ENCODE data around the gene GAS2L2.

DNA sequence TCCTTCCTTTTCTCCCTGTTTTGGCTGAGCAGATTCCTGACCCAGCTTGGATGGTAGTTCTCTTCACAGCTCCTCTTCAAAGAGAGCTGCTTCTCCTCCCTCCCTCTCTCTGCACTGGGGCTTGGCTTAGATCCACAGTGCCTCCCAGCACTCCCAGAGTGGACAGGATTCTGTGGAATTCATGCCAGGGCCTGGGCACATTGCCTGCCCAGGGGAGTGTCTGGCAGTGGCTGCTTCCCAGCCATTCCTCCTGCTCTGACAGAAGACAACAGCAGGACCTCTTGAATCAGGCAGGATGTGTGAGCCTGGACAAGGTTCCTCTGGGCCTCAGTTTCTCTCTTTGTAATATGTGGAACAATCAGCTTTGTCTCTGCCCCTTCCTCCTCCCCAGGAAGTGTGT is 46.9 kb upstream of the GAS2L2 start:
- TF ChIP-seq JUND (IDR thresholded peaks at IDR 0.05) (no peak), HNF4A (conservative IDR thresholded peaks at IDR 0.05) (peak in 1 of 2 donors; percentile 25), GABPA (IDR thresholded peaks at IDR 0.05 in 1 of 2, conservative IDR thresholded peaks at IDR 0.05 in 1 of 2) (no peak), NR2F2 (IDR thresholded peaks at IDR 0.05) (no peak)
- TF ChIP-seq, protein P1, sequence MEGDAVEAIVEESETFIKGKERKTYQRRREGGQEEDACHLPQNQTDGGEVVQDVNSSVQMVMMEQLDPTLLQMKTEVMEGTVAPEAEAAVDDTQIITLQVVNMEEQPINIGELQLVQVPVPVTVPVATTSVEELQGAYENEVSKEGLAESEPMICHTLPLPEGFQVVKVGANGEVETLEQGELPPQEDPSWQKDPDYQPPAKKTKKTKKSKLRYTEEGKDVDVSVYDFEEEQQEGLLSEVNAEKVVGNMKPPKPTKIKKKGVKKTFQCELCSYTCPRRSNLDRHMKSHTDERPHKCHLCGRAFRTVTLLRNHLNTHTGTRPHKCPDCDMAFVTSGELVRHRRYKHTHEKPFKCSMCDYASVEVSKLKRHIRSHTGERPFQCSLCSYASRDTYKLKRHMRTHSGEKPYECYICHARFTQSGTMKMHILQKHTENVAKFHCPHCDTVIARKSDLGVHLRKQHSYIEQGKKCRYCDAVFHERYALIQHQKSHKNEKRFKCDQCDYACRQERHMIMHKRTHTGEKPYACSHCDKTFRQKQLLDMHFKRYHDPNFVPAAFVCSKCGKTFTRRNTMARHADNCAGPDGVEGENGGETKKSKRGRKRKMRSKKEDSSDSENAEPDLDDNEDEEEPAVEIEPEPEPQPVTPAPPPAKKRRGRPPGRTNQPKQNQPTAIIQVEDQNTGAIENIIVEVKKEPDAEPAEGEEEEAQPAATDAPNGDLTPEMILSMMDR (IDR thresholded peaks at IDR 0.05; ENCODE audit: low read depth, low read length, missing input control) = no peak
- TF ChIP-seq, protein P2, sequence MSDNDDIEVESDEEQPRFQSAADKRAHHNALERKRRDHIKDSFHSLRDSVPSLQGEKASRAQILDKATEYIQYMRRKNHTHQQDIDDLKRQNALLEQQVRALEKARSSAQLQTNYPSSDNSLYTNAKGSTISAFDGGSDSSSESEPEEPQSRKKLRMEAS (IDR thresholded peaks at IDR 0.05) = peak; percentile 43
